Dermis blood vessel endothelial cell (primary cell): Measurements from ENCODE around the gene NRXN3. TPM values are rescaled to one million over a fixed set of nuclear protein-coding genes. Genes with fewer than 3 reads are reported as not detected.
A peak's percentile ranks its signal among the peaks of the same experiment; 100 is the strongest.

Experiments
- DNase-seq: peaks from one replicate; pipeline ENCODE4 v3.0.0; 2010
- total RNA-seq: library from RNA; depleted of rRNA; stranded (reverse); fragments of >200 nt; gene quantifications from 2 replicates; pipeline ENCODE4 v1.2.3, GENCODE V29; 2014

Gene NRXN3
- total RNA-seq, 1 donor from 2014 or later, result under 0.01 TPM

DNA sequence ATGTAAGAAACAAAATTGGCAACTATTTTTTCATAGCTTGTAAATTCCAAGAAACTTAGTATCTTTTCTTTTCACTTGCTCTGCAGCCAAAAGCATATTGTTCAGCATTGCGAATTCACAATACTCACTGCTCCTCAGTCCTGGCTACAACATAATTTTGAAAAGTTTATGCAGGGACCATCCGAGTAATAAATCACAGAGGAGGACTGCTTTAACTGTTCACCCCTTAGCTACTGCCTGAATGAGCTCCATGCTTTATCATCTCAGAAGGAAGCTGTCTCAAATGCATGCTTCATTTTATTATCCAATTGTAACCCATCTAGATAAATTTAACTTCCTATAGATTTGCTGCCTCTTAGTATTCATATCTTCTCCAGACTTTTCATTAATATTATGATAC, 1213.3 kb downstream of the NRXN3 start:
- DNase-seq, result no peak

DNA sequence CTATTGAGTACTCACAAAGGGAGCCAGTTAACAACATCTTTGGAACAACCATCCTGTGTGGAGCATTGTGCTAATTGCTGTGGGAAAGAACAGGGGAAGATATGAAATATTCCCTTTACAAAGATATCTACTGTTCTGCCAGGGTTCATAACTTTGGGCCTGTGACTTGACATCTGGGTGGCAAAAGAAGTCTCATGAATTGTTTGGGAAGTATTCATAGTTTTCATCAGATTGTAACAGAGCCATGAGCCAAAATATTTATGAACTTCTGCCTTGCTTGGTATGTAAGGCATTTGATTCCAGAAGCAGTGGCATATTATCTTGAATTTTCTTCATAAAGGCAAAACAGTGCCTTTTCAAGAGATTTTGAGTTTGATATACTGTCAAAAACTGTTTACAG, 1224.9 kb downstream of the NRXN3 start:
- no peak for DNase-seq

DNA sequence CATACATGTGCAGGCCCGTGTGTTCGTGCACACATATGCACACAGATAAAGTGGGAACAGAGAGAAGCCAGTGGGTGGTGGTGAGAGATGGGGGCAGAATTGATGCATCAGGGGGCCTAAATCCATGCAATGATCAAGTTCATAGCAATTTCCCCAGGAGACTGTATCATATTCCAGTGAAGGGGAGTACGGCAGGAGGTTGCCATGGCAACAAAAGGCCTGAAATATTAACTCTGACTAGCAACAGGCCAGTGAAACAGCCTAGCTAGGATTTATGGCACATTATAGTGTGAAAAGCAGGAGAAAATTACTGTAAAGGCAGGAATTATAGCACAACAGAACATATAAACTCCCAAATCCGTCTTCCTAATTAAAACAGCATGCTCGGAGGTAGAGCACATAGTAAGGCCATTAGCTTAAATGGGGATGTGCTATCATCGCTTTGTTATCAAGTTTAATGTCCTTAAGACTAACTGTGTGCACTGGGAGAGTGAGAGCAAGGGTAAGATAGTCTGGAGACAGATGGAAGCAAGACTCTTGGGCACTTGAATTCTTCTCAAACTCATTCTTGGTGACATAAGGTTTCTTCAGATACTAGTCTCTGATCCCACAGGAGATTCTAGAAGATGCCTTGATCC, 1234.8 kb downstream of the NRXN3 start:
- DNase-seq, result no peak

DNA sequence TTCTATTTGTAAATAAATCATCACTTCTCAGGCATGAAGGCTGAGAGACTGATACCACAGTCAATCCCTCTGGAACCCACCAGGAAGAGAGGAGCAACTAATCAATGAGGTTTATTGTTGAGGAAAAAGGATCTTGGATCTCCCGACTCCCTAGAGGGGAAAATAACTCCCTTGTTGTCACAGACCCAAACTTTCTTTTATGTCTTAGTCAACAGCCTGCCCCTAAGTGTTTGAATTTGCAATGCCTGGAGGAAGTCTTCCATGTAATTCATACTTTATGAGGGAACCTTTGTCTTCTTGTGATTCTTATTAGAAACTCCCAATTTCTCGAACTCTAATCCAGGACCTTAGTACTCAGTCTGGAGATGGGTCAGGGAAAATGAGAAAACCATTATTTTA, 1235.3 kb downstream of the NRXN3 start:
- no peak for DNase-seq

DNA sequence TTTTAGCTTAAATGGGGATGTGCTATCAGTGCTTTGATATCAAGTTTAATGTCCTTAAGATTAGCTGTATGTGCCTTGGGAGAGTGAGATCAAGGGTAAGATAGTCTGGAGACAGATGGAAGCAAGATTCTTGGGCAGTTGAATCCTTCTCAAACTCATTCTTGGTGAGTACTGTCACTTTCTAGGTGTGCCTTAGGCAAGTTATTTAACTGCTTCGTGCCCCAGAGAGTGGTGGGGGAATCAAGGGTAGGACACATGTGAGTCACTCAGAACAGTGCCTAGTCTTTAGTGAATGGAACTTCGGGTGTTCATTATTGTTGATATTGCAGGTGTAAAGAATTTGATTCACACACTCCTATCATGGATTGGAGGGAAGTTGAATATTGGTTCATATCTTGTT, 1237.4 kb downstream of the NRXN3 start:
- no peak for DNase-seq

DNA sequence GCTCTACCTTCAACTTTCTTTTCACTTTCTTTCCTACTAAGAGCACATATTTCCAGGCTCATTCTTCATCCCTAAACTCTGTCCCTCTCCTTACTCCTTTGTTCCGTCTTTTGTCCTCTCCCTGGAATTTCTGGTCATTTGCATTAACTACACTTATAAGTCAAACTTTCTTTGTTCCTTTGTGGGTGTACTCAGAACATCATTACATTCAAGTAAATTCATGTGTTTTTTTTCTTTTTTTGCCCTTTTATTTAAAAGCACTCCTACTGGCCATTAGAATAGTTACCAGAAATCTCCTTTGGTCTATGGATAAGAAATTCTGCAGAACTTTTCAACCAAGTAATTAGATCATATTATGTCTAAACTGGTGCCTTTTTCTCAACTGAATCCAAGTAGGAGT, 1238.5 kb downstream of the NRXN3 start:
- no peak for DNase-seq

DNA sequence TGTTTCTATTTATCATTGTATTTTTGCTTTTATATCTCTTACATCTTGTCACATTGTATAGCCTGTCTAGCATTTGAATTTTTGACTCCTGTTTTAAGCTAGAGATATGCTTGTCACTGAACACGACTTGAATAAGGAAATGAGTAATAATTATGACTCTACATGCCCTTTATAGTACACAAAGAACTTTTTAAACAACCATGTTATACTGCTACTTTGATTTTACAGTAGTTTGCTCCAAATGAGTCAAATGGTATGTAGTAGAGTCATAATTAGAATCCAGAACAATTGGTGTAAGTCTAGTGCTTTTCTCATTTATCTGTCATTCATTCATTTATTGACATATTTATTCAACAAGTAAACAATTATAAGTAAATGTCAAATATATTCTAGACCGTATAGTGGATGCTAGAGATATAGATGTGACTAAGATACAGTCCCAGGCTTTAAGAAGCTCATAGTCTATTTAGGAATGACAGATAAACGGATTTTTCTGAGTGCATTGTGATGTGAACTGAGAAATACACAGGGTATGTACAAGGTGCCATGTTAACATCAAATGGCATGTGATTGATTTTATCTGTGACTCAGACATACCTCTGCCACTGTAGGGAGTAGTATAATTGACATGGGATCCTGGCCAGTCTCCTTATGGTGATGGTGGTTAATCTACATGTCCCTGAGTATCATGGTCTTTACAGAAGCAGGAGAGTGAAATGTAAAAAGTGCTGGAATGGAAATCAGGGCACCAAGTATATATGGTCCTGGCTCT, 1241.4 kb downstream of the NRXN3 start:
- peak; percentile 11 for DNase-seq

DNA sequence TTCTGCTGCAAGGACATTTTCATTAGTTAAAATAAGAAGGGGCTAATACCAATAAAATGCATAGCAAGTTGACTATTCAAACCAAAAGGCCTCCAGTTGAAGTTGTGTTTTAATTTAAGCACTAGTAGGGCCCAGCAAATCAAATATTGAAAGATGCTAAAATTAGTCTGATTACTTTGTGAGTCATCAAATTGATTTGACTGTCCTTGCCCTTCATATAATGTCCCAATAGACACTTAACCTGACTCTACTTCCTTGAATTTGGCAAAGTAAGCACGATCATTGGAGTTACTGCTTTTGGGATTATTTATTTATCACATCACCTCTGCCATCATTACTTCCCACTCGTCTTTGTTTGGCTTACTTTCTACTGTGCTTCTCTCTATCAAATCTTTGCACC, 1242.6 kb downstream of the NRXN3 start:
- DNase-seq, result no peak

DNA sequence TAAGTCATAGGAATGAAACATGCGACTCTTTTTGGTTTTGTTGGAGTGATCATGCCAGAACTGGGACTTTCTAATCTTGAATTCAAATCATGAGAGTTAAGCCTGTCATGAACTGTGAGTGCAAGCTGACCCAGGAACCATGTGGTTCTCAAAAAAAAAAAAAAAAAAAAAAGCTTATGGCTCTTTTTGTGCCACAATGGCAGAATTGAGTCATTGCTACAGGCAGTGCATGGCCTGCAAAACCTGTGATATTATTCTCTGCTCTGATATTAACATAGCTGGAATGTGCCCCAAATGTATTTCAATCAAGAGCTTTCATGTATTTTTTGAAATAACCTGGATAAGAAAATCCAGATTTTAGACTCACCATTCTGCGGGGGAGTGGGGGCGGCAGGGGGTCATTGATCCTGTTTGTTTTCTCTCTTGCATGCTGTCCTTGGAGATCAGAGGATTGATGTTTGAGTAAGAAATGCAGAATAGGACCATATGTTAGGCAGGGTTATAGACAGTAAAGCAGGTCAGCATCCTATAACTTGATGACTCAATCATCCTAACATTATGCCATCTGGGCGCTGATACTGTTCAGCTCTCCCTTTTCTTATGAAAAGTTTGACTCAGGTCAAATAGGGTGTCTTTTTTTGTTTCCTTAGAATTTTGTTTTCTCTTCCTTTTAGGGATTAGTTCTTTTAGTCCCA, 1243.7 kb downstream of the NRXN3 start:
- no peak for DNase-seq

DNA sequence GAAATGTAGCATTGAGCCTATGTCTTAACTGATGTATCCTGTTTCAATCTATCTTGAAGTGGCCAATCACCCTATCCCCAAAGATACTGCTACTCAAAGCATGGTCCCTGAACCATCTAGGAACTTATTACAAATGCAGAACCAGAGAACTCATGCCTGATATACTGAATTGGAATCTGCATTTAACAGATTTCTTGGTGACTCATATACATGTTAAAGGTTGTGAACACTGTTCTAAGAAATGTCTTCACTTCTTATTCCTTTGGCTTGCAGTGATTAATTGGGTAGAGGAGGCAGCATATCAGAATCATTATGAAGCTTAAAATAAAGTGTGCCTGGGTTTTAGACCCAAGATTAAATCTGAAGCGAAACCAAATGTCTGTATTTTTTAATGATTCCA, 1245.6 kb downstream of the NRXN3 start:
- no peak for DNase-seq

DNA sequence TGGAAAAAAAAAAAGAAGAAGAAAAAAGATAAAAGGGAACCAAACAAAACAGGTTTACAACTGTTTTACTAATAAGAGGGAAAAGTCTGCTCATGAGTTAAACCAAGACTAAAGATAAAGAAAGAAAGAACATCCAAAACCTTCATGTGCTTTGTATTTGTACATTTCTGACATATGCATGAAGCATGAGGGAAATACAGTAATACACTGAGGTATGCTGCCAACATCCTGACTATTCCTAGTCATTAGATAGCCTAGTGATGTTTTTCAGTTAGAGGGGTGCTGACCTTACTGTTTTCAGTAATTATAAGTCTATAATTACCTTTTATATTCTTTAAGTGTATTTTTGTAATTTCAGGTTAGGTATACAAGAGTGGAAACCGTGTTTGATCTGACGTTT, 1247.8 kb downstream of the NRXN3 start:
- peak; percentile 10 for DNase-seq

DNA sequence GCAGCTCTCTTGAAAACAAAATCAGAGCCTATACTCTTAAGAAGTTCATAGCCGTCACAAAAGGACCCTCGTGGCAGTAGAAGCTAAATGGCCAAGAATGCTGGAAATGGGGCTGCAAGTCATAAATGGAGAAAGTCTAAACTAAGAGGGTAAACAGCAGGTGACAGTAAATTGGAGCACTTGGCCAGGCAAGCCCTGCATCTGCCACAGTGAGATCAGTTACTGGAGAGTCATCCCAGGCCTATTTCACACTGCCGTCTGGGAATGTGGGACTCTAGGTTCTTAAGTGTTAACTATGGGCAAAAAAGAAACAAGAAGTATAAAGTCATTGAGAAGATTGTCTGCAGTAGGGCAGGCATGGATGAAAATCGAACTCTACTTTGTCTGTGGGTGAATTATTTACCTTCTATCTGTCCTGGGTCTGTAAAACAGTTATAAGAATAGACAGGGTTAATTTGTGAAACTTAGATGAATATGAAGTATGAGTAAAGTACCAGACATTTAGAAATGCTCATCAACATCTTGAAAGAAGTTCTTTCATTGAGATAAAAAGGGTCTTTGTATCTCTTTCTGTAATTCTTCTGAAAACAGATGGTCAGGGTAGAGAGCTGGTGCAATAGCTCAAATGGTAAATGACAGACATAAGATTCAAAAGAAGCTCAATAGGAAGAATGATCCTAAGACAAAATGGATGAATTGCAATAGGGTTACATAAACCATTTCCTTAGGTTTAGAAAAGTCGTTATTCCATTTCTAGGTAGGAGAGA, 1248.7 kb downstream of the NRXN3 start:
- DNase-seq, result no peak

DNA sequence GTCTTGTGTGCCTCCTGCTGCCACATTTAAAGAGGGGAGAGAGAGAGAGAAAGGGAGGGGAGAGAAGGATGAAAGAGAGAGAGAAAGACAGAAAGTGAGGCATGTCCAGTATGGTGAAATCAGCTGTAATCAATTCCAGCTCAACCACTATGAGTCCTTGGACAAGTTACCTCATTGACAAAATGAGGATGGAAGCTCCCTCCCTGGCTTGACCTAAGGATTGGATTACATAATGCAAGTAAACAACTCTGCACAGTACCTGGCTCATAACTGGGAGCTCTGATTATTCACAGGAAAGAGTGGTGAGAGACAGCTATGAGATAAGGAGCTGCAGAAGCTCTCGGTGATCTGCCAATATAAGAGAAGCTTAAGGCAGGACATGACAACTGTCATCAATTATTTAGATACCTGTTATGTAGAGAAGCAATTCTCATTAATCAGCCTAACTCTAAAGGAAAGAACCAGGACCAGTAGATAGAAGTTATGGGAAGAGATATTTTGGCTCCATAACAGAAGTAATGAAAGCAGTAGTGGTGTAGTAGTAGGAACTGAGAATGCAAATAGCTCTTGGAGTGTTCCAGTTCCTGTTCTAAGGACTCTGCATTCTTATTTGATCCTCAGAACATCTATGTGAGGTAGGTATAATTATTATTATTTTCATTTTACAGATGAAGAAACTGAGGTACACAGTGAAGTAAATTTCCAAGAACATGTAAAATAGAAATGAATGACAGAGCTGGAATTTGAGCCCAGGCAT, 1249.6 kb downstream of the NRXN3 start:
- DNase-seq, result no peak

DNA sequence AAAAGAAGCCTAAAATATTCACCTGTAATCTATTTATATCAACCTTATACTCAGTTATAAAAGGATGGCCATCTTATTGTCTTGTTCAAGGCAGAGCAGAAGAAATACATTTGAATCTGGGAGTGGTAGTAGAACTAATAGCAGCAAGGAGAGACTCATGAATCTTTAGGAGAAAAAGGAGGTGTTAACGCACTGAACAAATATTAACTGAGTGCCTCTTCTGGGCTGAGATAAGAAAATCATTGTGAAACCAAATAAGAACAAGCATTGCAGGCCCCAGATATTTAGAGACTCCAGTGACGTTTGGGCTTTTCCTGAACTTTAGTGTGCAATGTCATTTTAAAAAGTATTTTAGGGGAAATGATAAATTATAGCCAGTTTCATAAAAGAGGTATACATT, 1250.6 kb downstream of the NRXN3 start:
- DNase-seq, result no peak

DNA sequence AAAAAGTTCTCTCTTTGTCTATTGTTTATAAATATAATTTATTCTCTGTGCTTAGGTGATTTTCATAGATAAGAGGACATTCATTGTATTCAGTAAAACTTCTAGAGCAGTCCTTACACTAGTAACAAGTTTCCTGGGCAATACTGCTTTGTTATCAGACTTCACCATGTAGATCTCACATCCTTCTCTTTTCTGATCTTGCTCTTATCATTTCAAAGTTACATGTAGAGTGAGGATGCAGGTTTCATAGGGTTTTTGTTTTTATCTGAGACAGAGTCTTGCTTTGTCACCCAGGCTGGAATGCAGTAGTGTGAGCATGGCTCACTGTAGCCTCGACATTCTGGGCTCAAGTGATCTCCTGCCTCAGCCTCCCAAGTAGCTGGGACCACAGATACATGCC, 1251.6 kb downstream of the NRXN3 start:
- no peak for DNase-seq

DNA sequence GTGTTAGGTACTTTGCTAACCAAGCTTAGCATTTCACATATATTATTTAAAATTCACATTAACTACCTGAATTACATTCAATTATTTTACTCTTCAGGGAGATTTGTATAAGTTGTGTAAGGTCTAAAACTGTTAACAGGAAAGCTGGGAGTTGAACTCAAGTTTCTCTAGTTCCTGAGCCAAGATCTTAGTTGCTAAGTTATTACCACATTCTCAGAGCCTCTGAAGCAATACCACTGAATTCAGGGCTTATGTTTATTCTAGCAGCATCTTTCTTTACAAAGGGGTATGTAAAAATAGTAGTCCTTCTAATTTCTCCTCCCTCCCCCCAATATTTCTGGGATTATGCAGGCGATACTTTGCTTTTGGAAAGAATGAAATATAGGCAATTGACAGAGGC, 1254.3 kb downstream of the NRXN3 start:
- no peak for DNase-seq

DNA sequence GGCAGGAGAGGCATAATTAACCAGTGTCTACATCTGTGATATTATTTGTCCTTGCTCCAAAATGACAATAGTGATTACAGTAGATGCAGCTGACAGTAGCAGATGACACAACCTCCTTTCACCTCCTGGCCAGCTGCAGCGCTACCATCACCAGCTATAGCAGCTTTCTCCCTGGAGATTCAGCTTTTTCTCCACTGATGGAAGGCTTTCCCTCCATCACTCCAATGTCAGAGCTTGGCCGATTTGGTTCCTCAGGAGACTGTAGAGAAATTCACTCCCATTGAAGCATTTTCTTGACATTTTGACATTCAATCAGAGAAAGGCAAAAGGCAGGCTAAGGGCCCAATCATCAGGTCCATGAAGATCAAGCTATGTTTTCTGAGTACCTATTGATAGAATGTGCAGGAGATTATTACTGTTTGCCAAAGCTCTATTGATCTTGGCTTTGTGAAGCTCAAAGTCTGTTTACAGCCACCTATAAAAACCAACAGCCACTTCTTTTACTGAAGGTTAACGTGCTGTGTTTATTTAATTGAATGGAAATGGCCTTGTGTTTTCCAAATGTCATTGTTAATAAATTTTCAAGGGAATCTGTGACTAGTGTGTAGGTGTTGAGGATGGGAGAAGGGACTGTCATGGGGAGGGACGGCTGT, 1256.1 kb downstream of the NRXN3 start:
- DNase-seq, result no peak

DNA sequence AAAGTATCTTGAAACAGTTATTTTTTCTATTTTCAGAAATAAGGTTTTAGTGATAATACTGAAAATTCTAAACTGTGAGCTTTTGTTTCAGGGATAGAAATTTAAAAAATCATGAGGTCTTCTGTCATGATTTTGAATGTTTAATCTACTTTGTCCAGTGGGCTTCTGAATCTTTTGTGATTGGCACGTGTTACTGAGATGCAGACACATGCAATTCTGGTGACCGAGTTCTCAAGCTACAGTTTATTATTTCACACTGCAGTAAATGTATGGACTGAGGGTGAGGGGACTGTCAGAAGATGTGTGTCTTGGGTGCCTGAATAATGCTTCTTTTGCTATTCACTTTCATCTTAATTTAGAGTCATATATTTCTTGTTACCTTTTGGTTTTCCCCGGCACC, 1262.5 kb downstream of the NRXN3 start:
- DNase-seq, result no peak

DNA sequence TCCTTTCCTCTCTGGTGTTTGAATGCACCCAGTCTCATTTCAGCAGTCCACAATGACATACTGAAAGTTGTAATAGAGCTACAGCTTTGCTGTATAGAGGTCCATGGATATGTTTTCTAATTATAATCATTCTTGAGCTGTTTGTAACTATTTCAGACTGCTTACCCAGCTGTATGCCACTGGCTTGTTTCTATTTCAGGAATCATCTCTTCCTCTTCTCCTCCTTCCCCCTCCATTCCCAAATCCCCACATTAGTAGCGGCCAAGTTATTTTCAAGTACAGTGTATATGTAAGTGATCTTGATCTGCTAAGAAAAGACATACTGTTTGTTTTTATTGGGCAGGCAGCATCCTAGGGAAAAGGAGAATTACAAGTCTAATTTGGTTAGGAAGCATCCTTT, 1266.2 kb downstream of the NRXN3 start:
- DNase-seq, result no peak

DNA sequence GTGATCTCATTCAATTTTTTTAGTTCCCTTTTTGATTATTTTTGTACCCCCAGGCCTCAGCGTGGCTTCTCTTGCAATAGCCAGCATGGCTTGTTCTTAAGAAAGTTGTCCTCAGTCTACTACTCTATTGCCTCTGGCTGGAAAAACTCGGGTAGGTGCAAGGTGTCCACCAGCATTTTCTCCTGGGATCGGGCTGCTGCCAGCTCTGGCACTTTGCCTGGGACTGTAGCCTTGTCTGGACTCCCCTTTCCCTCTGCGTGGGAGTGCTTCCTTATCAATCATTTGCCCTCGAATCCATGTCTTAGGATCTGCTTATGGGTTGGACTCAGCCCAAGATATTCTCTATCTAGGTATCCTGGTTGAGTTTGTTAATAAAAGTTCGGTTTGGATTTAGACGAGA, 1267.8 kb downstream of the NRXN3 start:
- DNase-seq, result no peak

DNA sequence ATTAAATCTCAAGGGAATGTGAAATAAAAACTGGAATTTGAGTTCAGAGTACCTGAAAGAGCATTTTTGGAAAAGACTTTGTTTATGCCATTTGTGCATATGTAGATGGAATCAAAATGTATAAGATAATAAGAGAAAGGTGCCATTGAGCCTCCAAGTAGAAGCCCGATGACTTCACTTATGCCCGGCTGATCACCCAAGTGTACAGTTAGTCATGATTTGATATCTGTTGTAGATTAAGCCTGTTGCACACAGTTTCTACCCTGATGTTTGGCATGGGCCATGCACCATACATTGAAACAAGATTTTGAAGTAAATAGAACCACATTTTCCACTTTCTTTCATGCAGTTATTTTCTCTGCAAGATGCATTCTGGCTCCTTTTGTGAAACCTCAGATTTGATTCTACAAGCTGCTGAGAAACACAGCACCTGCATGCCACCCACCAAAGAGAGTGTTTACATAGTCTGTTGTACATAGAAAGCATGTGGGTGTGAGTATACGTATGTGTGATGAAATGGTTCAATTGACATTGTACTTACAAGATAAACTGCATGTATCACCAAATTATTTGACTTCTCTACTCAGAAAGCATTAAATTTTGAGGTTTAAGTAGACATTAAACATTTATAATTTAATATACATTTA, 1268.6 kb downstream of the NRXN3 start:
- DNase-seq, result no peak
